Activated CD4-positive, CD25-positive, alpha-beta regulatory T cell treated with anti-CD3 and anti-CD28 coated beads, Interleukin-2, amount 50 U/mL, for 16 hours (primary cell): ENCODE measurements around the gene PTPMT1.
"Not testable (repeated sequence)": the region's sequence is repeated elsewhere in the genome, so short reads cannot be mapped to it uniquely, and the experiment has no call there.

Experiments used
- DNase-seq: peaks from one replicate; pipeline ENCODE4 v3.0.0-alpha.2; 2020; ENCODE audit warnings: low read depth, low spot score

Gene PTPMT1, protein sequence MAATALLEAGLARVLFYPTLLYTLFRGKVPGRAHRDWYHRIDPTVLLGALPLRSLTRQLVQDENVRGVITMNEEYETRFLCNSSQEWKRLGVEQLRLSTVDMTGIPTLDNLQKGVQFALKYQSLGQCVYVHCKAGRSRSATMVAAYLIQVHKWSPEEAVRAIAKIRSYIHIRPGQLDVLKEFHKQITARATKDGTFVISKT

GRCh38 chr11:47565340-47566148 is at the start of gene PTPMT1:
PTPMT1 (plus strand) TSS chr11:47565599; CDS start chr11:47565623, 24 bp downstream.
- peak; percentile 30 for DNase-seq

GRCh38 chr11:47516155-47516554 is 49.2 kb upstream of the PTPMT1 start:
- DNase-seq = no peak

DNA sequence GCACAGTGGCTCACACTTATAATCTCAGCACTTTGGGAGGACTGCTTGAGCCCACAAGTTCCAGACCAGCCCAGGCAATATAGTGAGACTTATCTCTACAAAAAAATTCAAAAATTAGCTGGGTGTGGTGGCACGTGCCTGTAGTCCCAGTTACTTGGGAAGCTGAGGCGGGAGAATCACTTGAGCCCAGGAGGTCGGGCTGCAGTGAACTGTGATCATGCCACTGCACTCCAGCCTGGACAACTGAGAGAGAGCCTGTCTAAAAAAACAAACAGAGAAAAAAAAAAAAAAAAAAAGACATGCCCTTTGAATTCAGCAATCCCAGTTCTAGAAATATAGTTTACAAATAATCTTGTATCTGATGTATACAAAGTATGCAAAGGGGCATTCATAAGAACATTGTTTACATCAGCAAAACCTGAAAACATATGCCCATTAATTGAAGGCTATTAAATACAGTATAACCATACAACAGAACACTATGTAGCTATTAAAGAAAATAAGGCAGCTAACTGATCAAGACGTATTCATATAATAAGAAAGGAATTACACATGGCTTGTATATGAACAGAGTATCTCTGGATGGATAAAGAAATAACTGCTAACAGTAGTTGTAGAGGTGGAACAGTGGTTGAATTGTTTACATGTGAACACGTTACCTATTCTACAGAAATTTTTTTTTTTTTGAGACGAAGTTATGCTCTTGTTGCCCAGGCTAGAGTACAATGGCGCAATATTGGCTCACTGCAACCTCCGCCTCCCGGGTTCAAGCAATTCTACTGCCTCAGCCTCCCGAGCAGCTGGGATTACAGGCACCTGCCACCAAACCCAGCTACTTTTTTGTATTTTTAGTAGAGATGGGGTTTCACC is 48.2 kb upstream of the PTPMT1 start:
- DNase-seq = no peak

DNA sequence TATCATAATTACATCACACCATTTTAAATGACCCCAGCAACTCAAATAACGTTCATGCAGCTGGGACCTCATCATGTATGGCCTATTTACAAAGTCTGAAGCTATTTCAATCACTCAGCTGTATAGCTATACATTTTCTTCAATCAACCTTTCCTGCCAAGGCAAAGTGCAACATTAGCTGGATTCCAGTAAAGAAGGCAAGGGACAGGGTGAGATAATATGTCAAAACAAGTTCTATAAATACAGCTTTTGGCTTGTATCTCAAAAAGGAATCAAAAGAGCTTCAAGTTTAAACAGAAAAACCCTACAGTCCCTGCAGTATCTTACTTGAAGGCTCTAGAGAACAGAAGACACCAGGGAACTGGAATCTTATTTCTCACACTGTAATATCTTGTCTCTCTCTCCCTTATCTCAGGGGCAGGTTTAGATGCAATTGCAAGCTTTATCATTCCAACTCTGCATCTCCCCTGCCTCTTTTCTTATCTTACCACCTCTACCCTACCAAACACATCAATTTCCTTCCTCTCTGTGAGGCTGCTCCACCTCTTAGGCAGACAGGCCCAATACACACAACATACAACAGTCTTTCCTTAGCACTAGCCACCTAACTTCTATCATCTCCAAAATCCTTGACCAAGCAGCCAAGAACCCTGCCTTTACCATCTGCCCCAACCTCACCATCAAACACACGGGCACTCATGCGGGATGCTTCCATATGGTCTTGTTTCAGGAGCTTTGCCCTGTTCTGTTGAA is 47.0 kb upstream of the PTPMT1 start:
- no peak for DNase-seq

DNA sequence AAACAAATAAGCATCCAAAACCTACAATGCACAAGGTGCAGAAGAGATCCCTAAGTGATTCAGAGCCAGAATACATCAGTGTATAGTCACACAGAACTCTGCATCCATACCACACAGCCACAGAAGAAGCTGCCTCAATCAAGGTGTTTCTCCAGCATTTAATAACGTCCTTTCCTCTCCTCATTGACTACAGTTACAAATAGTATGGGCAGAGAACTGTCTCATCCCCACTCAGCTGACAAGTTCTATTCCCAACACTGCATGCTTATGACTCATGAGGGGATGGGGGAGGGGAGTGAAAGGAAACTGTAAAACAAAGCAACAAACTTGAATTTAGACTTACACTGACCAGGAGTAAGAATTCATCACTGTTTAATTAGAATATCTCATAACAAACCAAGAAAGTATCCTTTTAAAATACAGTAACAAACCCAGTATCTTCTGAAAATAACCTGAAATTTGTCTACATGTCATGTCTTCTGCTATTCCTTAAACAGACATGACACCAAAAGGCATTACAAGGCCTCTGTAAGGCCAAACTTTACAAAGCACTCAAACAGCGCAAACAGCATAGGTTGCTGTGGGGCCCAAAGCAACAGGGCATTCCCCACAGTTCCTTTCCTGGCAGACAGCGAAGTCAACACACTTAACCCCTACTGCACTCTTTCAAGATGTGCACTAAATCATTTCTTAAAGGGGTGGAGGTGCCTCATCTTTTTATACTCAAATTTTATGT is 41.7 kb upstream of the PTPMT1 start:
- DNase-seq = no peak

DNA sequence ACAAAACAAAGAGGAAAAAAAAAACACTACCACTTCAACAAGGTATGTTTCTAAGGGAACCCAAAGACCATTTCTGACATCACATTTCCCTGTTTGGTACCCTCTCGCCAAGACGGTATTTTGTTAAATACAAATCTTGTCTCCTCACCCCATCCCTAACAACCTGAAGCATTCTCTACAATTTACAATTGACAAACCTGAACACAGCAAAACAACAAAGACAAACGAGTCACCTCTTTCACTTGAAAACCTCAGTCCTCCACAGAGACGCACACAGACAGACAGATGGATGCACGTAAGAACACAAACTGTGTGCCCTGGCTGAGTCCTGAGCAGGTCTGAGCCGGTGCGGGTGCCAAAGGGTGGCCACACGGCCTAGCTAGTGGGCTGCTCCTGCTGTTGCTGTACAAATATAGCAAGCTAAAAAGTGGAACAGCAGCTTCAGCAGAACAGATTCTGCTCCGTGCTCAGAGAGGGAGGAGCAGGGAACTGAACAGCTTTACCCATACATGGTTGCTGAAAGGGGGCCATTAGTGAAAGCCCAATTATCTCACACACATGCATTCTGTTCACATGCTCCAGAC is 41.0 kb upstream of the PTPMT1 start:
- no peak for DNase-seq

GRCh38 chr11:47526032-47526431 is 39.4 kb upstream of the PTPMT1 start:
- not testable (repeated sequence) for DNase-seq

GRCh38 chr11:47527186-47527585 is 38.2 kb upstream of the PTPMT1 start:
- DNase-seq = no peak

DNA sequence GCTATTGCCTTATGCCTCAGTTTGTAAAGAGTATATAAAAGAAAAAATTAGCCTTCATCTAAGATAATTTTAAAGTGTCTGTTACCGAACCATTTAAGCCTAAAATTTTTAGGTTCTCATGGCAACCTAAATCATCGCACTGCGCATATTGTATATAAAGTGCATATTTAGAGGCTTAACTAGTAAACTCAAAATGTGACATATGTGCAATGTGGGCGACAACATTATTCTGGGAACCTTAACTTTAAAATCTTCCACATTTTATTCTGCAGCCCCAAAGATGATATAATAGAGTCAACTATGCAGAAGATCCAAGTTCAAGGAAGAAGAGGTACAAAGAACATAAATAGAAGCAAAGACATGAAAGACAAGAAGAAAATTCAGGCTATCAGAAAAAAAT is 35.4 kb upstream of the PTPMT1 start:
- no peak for DNase-seq

DNA sequence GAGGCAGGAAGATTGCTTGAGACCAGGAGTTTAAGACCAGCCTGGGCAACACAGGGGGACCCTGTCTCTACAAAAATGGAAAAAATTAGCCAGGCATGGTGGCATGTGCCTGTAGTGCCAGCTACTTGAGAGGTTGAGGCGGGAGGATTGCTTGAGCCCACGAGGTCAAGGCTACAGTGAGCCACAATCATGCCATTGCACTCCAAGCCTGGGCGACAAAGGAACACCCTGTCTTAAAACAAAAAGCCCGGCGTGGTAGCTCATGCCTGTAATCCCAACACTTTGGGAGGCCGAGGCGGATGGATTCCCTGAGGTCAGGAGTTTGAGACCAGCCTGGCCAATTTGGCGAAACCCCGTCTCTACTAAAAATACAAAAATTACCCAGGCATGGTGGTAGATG is 34.7 kb upstream of the PTPMT1 start:
- not testable (repeated sequence) for DNase-seq

- DNase-seq = no peak
Observed at GRCh38 chr11:47531666-47532065, 33.7 kb upstream of the PTPMT1 start.

GRCh38 chr11:47532597-47533213 is 32.7 kb upstream of the PTPMT1 start:
- DNase-seq = no peak

- DNase-seq = no peak
Observed at GRCh38 chr11:47533690-47534151, 31.7 kb upstream of the PTPMT1 start.

DNA sequence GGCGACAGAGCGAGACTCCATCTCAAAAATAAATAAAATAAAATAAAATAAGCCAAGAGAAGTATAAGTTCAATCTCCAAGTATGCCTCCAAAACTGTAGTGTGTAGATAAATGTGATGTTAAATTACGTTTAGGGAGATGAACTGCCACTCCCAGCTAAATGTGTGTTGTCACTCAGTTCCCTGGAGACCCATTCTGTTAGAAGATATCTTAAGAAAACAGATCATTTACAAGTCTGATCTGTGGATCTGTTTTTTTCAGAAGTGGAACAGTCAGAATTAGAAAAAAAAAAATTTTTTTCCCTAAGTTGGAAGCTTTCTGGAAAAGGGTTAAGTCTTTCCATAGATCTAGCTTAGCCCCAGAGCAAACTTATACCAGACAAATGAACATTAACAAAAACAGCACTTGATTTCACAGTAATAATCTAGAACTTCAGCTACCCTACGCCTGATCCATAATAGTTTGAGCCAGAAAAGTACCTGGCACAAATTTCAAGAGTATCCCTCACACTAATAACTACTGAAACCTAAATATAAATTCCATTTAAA is 30.6 kb upstream of the PTPMT1 start:
- DNase-seq = no peak

GRCh38 chr11:47536915-47537314 is 28.5 kb upstream of the PTPMT1 start:
- no peak for DNase-seq

DNA sequence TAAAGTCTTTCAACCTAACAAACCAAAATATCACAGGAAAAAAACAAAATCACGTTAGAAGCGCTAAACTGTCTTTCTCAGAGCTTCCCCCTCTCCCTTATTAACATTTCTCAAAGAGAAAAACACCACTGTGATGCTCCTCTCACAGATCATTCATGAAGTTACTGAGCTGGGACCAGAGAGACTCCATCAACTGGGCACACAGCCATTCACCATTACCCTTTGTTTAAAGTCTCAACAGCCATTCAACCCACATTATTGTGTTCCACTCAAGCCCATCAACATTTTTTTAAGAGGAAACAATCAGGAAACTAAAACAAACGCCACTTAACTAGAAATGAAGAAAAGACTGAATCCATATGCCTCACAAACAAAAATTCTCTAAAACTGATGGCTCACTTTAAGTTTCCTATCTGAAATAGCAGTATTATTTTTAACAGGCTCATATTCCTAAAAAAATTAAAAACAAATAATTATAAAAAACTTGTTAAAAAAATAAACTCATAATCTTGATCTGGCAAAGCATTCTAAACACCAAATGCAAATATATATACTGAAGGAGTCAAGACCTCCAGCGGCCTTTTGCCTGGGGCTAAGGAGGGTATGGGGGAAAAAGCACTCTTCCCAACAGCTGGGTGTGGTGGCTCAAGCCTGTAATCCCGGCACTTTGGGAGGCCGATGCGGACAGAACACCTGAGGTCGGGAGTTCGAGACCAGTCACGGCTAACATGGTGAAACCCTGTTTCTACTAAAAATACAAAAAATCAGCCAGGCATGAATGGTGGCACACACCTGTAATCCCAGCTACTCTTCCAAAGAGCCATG is 26.4 kb upstream of the PTPMT1 start:
- DNase-seq = no peak

- DNase-seq = no peak
Observed at GRCh38 chr11:47539681-47540039, 25.7 kb upstream of the PTPMT1 start.

DNA sequence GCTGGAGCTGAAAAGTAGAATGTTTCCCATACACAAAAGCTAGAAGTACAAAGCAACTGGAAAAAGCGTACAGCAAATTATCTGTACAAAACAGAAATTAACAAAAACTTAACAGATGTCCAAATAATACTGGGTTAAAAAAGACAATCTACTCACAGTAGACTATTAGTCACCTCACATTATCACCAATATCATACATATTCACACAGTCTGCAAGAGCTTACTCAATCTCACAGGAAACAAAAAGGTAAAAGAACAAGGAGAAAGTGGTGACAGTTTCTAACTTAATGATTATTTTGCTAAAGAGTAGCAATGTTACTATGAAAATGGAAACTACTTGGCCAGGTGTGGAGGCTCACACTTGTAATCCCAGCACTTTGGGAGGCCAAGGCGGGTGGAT is 24.3 kb upstream of the PTPMT1 start:
- no peak for DNase-seq

DNA sequence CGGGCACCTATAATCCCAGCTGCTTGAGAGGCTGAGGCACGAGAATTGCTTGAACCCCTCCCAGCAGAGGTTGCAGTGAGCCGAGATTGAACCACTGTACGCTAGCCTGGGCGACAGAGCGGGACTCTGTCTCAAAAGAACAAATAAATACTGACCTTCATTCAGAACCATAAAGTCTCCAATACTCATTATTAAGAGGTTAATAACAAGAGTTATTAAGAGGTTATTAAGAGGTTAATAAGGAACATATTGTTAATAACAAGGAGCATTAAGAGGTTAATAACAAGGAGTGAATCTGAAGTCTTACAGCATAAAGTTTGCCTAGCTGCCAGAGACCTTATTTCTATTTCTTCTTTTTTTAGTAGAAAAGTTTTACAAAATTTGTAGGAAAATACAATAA is 20.1 kb upstream of the PTPMT1 start:
- no peak for DNase-seq
